Measurements from ENCODE around the gene SLC17A1. TPM values are rescaled to one million over a fixed set of nuclear protein-coding genes. Genes with fewer than 3 reads are reported as not detected.
A peak's percentile ranks its signal among the peaks of the same experiment; 100 is the strongest.

The SLC17A1 gene
- total RNA-seq, 6 donors from 2014 or later: not detected

- TF ChIP-seq CTCF (IDR thresholded peaks at IDR 0.05) (no peak), POLR2A (IDR thresholded peaks at IDR 0.05) (no peak), EP300 (IDR thresholded peaks at IDR 0.05) (no peak), POLR2AphosphoS5 (IDR thresholded peaks at IDR 0.05) (no peak)
- WGBS, 2 donors: 77 to 81% methylated on average over 2 of the region's 2 CpGs
- no peak for ATAC-seq (ENCODE audit: low FRiP score in 2 of 2)
Observed at GRCh38 chr6:25844518-25844917, 12.7 kb upstream of the SLC17A1 start.

GRCh38 chr6:25842526-25842925 is 10.7 kb upstream of the SLC17A1 start:
- 78 to 100% methylated on average over 1 of the region's 1 CpG for WGBS, 2 donors
- DNase-seq (no peak), ATAC-seq (ENCODE audit: low FRiP score in 2 of 2) (no peak)
- TF ChIP-seq EP300 (IDR thresholded peaks at IDR 0.05): no peak
- TF ChIP-seq POLR2AphosphoS5 (IDR thresholded peaks at IDR 0.05): no peak
- TF ChIP-seq CTCF (IDR thresholded peaks at IDR 0.05): no peak
- TF ChIP-seq POLR2A (IDR thresholded peaks at IDR 0.05): no peak
- H3K27me3 ChIP-seq: no peaks in the 10 kb centered on the region
- no peak overlapping the region for H3K4me3 ChIP-seq
- H3K4me1 ChIP-seq: no peaks in the 10 kb centered on the region
- H3K36me3 ChIP-seq: no peaks in the 10 kb centered on the region
- no peaks in the 10 kb centered on the region for H3K9me3 ChIP-seq
- no peak overlapping the region for H3K27ac ChIP-seq

More at GRCh38 chr6:25844518-25844917, 12.7 kb upstream of the SLC17A1 start:
- no peak for DNase-seq
- H3K4me1 ChIP-seq: no peaks in the 10 kb centered on the region
- no peak overlapping the region for H3K4me3 ChIP-seq
- H3K9me3 ChIP-seq: no peaks in the 10 kb centered on the region
- H3K27ac ChIP-seq: no peak overlapping the region
- no peaks in the 10 kb centered on the region for H3K27me3 ChIP-seq
- no peaks in the 10 kb centered on the region for H3K36me3 ChIP-seq

GRCh38 chr6:25835442-25836283 is 3.8 kb upstream of the SLC17A1 start:
- DNase-seq (no peak), ATAC-seq (ENCODE audit: low FRiP score in 2 of 2) (no peak)
- Histone ChIP-seq H3K9me3 (no peaks in the 10 kb centered on the region), H3K36me3 (no peaks in the 10 kb centered on the region), H3K27ac (peak overlapping the region in 3 of 4 donors; percentile 38 to 75 (median 48)), H3K4me3 (no peak overlapping the region), H3K27me3 (no peaks in the 10 kb centered on the region), H3K4me1 (no peaks in the 10 kb centered on the region)
- no peak for TF ChIP-seq POLR2A (IDR thresholded peaks at IDR 0.05)
- no peak for TF ChIP-seq CTCF (IDR thresholded peaks at IDR 0.05)
- TF ChIP-seq EP300 (IDR thresholded peaks at IDR 0.05): no peak
- TF ChIP-seq POLR2AphosphoS5 (IDR thresholded peaks at IDR 0.05): no peak
- WGBS, 2 donors: 45 to 47% methylated on average over 8 of the region's 8 CpGs

GRCh38 chr6:25834950-25835349 is 3.1 kb upstream of the SLC17A1 start:
- DNase-seq (no peak), ATAC-seq (ENCODE audit: low FRiP score in 2 of 2) (no peak)
- Histone ChIP-seq H3K36me3 (no peaks in the 10 kb centered on the region), H3K9me3 (no peaks in the 10 kb centered on the region), H3K4me1 (no peaks in the 10 kb centered on the region), H3K4me3 (no peak overlapping the region), H3K27me3 (no peaks in the 10 kb centered on the region), H3K27ac (peak overlapping the region in 1 of 4 donors; percentile 75)
- no peak for TF ChIP-seq EP300 (IDR thresholded peaks at IDR 0.05)
- TF ChIP-seq CTCF (IDR thresholded peaks at IDR 0.05): no peak
- no peak for TF ChIP-seq POLR2AphosphoS5 (IDR thresholded peaks at IDR 0.05)
- TF ChIP-seq POLR2A (IDR thresholded peaks at IDR 0.05): no peak
- 37 to 52% methylated on average over 1 of the region's 1 CpG for WGBS, 2 donors

GRCh38 chr6:25833136-25833535 is 1.3 kb upstream of the SLC17A1 start:
- Histone ChIP-seq H3K9me3 (no peaks in the 10 kb centered on the region), H3K27ac (no peak overlapping the region), H3K4me1 (no peaks in the 10 kb centered on the region), H3K27me3 (no peaks in the 10 kb centered on the region), H3K4me3 (no peak overlapping the region), H3K36me3 (no peaks in the 10 kb centered on the region)
- ATAC-seq (ENCODE audit: low FRiP score in 2 of 2) (no peak), DNase-seq (no peak)
- TF ChIP-seq EP300 (IDR thresholded peaks at IDR 0.05): no peak
- no peak for TF ChIP-seq POLR2AphosphoS5 (IDR thresholded peaks at IDR 0.05)
- TF ChIP-seq POLR2A (IDR thresholded peaks at IDR 0.05): no peak
- no peak for TF ChIP-seq CTCF (IDR thresholded peaks at IDR 0.05)
